HG03460 (cell line): ENCODE data around the gene DGUOK.

Source experiments
- ATAC-seq: cut with Tn5 transposase; IDR thresholded peaks from one replicate; pipeline ENCODE4 v1.9.1; 2021; ENCODE audit not compliant: unreplicated experiment

The DGUOK gene

GRCh38 chr2:73946215-73946614, 19.5 kb downstream of the DGUOK start:
- no peak for ATAC-seq

GRCh38 chr2:73946666-73947065, 20.0 kb downstream of the DGUOK start:
- ATAC-seq: no peak

GRCh38 chr2:73947412-73948018, 20.8 kb downstream of the DGUOK start:
- no peak for ATAC-seq

GRCh38 chr2:73949802-73950201, 23.1 kb downstream of the DGUOK start:
- no peak for ATAC-seq

- no peak for ATAC-seq
These were observed 26.1 kb downstream of the DGUOK start for GRCh38 chr2:73952499-73953446.

- no peak for ATAC-seq
These were observed 29.7 kb downstream of the DGUOK start for GRCh38 chr2:73956218-73956865.

DNA sequence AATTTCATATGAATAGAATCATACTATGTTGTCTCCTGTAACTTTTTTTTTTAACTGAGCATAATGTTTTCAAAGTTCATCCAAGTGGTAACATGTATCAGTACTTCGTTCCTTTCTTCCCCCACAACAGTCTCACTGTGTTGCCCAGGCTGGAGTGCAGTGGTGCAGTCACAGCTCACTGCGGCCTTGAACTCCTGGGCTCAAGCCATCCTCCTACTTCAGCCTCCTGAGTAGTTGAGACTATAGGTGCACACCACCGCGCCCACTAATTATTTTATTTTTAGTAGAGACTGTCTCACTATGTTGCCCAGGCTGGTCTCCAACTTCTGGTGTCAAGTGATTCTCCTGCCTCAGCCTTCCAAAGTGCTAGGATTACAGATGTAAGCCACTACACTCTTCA, 34.6 kb downstream of the DGUOK start:
- ATAC-seq: no peak

DNA sequence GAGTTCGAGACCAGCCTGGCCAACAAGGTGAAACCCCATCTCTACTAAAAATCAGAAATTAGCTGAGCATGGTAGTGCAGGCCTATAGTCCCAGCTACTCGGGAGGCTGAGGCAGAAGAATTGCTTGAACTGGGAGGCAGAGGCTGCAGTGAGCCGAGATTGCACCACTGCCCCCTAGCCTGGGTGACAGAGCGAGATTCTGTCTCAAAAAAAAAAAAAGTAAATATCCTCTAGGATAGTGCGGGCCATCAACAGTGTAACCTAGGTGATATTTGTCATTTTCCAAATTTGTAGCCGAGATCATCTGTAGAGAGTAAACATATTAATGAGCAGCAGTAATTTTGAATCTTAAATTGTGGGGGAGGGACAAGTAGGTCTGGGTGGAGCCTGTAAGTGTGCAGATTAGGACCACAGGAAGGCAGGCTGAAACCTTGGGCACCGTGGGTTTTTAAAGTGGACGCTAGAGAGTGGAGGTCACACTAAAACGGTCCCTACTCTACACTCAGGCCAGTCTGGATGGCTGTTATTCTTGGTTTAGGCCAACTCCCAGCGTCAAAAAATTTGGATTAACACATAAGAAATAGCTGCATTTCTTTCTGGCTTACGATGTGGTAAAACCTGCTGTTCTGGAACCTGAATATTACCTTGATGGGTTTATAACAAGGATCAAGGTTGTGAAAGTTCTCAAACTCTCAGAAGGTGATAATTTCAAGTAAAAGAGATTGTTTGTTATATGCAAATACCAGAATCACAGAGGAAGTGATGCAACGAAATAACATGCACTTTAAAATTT, 35.3 kb downstream of the DGUOK start:
- ATAC-seq: no peak

- ATAC-seq: no peak
These were observed 36.1 kb downstream of the DGUOK start for GRCh38 chr2:73962798-73963197.

GRCh38 chr2:73963385-73964120, 36.9 kb downstream of the DGUOK start:
- peak; percentile 60 for ATAC-seq

DNA sequence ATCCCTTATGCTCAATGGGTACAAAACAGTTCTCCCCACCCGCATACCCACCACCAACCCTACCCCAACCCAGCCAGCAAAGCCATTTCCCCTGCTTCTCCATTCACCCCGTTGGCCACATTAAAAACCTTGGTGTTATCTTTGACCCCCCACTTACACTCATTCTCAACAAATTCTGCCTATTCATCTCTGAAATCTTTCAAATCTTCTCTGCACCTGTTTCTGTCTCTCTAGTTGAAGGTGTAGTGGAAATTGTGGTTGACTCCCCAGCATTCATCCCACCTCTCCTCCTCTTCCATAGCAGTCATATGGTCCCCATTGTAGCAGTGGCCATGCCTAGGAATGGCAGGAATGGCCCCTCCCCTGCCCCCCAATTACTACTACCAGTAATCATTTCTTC, 37.5 kb downstream of the DGUOK start:
- no peak for ATAC-seq

- no peak for ATAC-seq
These were observed 38.4 kb downstream of the DGUOK start for GRCh38 chr2:73965053-73965452.

DNA sequence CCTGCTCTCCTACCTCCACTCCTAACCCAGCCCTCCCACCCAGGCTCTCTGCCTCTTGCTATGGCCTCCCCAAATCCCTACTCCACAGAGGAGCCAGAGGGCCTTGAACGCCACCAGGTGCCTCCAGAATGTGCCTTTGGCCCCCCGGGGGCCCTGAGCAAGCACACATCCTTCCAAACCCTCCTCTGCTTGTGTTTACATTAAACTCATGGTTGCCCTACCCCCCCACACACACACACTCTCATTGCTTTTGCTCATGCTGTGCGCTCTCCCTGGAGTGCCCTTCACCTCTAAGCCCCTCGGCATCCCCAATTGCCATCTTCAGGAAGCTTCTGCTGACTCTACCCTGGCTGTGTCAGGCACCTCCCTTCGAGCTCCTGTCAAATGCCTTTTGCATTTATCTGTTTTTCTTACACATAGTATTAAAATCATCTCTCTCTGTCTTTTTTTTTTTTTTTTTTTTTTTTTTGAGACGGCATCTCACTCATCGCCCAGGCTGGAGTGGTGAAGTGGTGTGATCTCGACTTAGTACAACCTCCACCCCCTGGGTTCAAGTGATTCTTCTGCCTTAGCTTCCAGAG, 41.8 kb downstream of the DGUOK start:
- ATAC-seq: no peak

- no peak for ATAC-seq
These were observed 42.7 kb downstream of the DGUOK start for GRCh38 chr2:73969356-73969755.

DNA sequence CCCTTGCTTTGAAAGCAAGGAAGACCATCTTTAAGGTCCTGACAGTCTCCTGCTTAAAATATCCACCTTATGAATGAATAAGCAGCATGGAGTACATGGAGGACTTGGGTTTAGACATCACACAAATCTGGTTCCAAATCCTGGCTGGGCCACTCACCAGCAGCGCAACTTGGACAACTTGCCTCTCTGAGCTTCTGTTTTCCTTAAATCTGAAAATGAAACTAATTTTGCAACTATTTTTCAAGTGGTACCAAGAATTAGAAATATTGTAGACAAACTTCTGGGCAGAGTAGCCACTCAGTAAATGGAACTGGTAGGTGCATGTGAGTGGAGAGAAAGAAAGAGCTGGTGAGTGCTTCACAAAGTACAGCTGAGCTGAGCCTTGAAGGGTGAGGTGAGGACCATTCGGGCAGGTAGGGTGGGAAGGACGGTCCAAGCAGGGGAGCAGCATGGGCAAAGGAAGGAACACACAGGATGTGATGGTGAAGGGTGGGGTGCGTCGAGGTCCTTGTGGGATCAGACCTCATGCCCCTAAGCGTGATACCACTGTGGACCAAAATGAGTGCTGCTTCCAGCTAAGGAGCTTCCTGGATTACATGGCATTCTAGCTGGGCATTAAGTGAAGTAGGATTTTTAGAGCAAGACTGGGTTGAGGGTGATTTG, 43.6 kb downstream of the DGUOK start:
- ATAC-seq: peak; percentile 4

GRCh38 chr2:73970850-73971471, 44.3 kb downstream of the DGUOK start:
- peak; percentile 67 for ATAC-seq

DNA sequence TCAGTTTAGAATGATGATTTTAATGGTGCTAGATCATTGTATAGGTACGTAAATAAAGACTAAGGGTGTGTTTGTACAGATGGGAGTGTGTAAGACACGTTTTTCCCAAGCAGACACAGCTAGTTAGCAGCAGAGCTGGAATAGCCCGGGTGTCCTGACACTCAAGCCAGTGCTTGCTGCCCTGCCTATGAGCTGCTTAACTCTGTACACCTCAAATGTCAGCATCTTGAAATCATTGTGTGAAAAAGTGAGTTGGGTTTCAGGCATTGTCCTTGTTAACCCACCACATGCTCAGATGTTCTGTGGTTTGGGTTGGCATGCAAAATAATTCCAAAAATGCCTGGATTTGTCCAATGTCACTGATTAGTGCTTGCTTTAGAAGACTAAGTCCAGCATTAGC, 45.0 kb downstream of the DGUOK start:
- no peak for ATAC-seq

DNA sequence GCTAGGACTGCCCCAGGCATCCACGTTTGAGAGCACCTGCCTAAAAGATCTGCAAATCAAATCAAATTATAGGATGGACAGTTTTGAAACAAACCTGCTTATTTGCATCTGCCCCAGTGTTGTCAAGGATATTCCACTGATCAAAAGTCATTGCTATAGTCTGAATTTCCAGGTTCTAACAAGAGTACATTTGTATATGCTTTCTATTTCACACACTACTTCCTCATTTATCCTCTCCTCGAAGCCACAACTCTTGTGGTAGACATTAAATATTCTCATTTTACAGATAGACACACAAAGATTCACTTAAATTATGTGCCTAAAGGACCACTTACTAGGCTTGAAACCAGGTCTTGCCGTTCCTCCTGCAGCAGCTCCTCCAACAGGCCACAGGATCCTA, 46.2 kb downstream of the DGUOK start:
- ATAC-seq: peak; percentile 42

DNA sequence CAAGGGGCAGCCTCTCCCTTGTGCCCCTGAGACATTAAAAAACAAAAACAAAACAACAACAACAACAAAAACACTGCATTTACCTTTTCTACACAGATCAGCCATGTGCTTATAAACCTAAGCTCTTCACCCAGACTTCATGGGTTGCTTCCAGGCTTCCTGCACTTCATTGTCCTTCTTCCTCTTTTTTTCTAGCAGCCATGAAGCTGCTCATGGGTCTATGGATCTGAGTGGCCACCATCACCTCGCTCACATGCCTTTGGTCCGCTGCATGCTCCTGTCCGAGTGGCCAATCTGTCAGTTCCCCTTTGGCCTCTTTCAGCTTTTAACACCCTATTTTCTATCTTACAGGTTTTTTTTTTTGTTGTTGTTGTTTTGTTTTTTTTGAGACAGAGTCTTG, 49.1 kb downstream of the DGUOK start:
- ATAC-seq: no peak
